HEK293T (cell line): Measurements from ENCODE around the gene SIGLEC10.

Experiments used
- ARNT ChIP-seq: fragments of 450-650 bp; IDR thresholded peaks from 2 replicates; pipeline ENCODE4 v1.6.1; 2017; ENCODE audit warnings: mild to moderate bottlenecking
- BHLHE40 ChIP-seq: fragments of 450-650 bp; IDR thresholded peaks from 2 replicates; pipeline ENCODE4 v1.6.1; 2016; ENCODE audit warnings: mild to moderate bottlenecking, moderate library complexity, borderline replicate concordance
- CTBP1 ChIP-seq: fragments of 450-650 bp; IDR thresholded peaks from 2 replicates; pipeline ENCODE4 v1.6.1; 2016; ENCODE audit warnings: borderline replicate concordance
- ELF4 ChIP-seq: fragments of 450-650 bp; IDR thresholded peaks from 2 replicates; pipeline ENCODE4 v1.6.1; 2017; ENCODE audit warnings: antibody characterized with exemption
- FOXA1 ChIP-seq: fragments of 450-650 bp; IDR thresholded peaks from 2 replicates; pipeline ENCODE4 v1.6.1; 2016; ENCODE audit warnings: mild to moderate bottlenecking
- FOXK2 ChIP-seq: fragments of 450-650 bp; IDR thresholded peaks from 2 replicates; pipeline ENCODE4 v1.6.1; 2016; ENCODE audit warnings: mild to moderate bottlenecking
- FOXM1 ChIP-seq: fragments of 450-650 bp; IDR thresholded peaks from 2 replicates; pipeline ENCODE4 v1.6.1; 2017; ENCODE audit warnings: mild to moderate bottlenecking, borderline replicate concordance
- L3MBTL2 ChIP-seq: fragments of 450-650 bp; conservative IDR thresholded peaks from 2 replicates; pipeline ENCODE4 v1.6.1; 2016; ENCODE audit warnings: mild to moderate bottlenecking
- NFRKB ChIP-seq: fragments of 450-650 bp; IDR thresholded peaks from 2 replicates; pipeline ENCODE4 v1.6.1; 2016; ENCODE audit warnings: mild to moderate bottlenecking, moderate library complexity
- SP1 ChIP-seq: fragments of 450-650 bp; IDR thresholded peaks from 2 replicates; pipeline ENCODE4 v1.6.1; 2017
- TF ChIP-seq, protein P1 (sequence below): fragments of 450-650 bp; IDR thresholded peaks from 2 replicates; pipeline ENCODE4 v1.6.1; 2016

DNA sequence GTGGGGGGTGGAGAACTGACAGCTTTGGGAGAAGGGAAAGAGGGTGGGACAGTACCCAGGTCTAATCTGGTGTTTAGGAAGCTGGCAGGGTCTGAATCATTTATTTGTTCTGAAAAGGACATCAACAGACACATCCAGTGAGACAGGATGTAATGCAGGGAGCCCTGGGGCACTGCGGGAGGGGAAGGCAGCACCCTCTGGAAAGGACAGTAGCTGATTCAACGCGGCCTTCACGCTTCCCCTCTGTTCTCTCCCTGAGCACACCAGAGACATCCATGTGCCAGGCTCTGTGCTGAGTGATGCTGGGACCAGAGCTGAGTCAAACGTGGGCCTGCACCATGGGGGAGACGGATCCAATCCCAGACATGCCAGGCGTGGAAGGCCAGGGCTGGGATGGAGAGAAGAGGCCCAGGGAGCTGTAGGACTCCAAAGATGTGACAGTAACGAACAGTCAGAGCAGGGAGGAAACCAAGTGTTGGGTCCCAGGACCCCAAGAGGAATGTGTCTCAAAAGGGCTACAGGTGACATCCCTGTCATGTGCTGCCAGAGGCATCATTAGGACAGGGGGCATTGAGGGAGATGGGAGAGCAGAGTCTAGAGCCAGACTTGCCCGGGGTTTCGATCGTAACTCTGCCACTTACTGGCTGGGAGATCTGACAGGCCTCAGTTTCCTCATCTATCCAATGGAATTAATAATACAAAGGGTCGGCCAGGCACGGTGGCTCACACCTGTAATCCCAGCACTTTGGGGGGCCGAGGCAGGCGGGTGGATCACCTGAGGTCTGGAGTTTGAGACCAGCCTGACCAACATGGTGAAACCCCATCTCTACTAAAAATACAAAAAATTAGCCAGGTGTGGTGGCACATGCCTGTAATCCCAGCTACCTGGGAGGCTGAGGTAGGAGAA is 53.0 kb downstream of the SIGLEC10 start:
- TF ChIP-seq SP1 (no peak), BHLHE40 (no peak), ARNT (no peak), FOXM1 (no peak), CTBP1 (no peak), FOXK2 (no peak), FOXA1 (no peak), L3MBTL2 (no peak), NFRKB (no peak), ELF4 (no peak)
- TF ChIP-seq, protein P1, sequence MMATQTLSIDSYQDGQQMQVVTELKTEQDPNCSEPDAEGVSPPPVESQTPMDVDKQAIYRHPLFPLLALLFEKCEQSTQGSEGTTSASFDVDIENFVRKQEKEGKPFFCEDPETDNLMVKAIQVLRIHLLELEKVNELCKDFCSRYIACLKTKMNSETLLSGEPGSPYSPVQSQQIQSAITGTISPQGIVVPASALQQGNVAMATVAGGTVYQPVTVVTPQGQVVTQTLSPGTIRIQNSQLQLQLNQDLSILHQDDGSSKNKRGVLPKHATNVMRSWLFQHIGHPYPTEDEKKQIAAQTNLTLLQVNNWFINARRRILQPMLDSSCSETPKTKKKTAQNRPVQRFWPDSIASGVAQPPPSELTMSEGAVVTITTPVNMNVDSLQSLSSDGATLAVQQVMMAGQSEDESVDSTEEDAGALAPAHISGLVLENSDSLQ: no peak
